BLaER1 (cell line): ENCODE results near the gene SPANXC.
"Not testable (repeated sequence)": the region's sequence is repeated elsewhere in the genome, so short reads cannot be mapped to it uniquely, and the experiment has no call there.

Experiments
- H3K27ac ChIP-seq: shearing (Covaris generic); formaldehyde crosslinking; 2 replicates; pipeline ENCODE4 v1.8.1; 2022
- H3K27me3 ChIP-seq: shearing (Covaris generic); formaldehyde crosslinking; 2 replicates; pipeline ENCODE4 v1.8.1; 2022
- H3K36me3 ChIP-seq: shearing (Covaris generic); formaldehyde crosslinking; 2 replicates; pipeline ENCODE4 v1.8.1; 2022
- H3K4me1 ChIP-seq: shearing (Covaris generic); formaldehyde crosslinking; 2 replicates; pipeline ENCODE4 v1.8.1; 2022
- H3K4me2 ChIP-seq: shearing (Covaris generic); formaldehyde crosslinking; 2 replicates; pipeline ENCODE4 v1.8.1; 2022
- H3K4me3 ChIP-seq: shearing (Covaris generic); formaldehyde crosslinking; 2 replicates; pipeline ENCODE4 v1.8.1; 2022
- H3K9ac ChIP-seq: shearing (Covaris generic); formaldehyde crosslinking; 2 replicates; pipeline ENCODE4 v1.8.1; 2022
- H3K9me3 ChIP-seq: shearing (Covaris generic); formaldehyde crosslinking; 2 replicates; pipeline ENCODE4 v1.8.1; 2022
- H4K20me1 ChIP-seq: shearing (Covaris generic); formaldehyde crosslinking; 2 replicates; pipeline ENCODE4 v1.8.1; 2022
- Cebpa-rat ChIP-seq: shearing (Covaris generic); IDR thresholded peaks from 2 replicates; pipeline ENCODE4 v1.8.1; 2022

Gene SPANXC, protein sequence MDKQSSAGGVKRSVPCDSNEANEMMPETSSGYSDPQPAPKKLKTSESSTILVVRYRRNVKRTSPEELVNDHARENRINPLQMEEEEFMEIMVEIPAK

DNA sequence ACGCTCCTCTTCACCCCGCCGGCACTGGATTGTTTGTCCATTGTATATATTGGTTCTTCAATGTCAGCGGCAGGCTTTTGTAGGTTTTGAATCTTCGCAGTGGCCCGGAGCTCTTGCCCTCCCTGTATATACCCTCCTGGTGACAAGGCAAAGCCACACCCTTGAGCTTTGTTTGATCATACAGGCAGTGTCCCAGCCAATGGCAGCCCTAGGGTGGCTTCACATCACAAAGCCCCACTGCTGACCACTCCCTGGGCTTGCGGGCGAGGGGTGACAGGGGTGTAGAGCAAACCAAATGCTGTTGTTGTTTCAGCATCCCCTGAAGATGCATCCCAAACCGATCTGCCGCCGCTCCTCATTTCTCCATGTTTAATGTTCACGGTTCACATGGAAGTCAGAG is at the start of gene SPANXC:
SPANXC (minus strand) TSS at position 101 of the 400 bp plus-strand sequence; CDS start at position 41, 60 bp downstream.
- not testable (repeated sequence) for H3K9me3 ChIP-seq, H3K27ac ChIP-seq, H3K4me2 ChIP-seq, H3K4me1 ChIP-seq, H4K20me1 ChIP-seq, H3K9ac ChIP-seq, H3K4me3 ChIP-seq, H3K27me3 ChIP-seq, H3K36me3 ChIP-seq

DNA sequence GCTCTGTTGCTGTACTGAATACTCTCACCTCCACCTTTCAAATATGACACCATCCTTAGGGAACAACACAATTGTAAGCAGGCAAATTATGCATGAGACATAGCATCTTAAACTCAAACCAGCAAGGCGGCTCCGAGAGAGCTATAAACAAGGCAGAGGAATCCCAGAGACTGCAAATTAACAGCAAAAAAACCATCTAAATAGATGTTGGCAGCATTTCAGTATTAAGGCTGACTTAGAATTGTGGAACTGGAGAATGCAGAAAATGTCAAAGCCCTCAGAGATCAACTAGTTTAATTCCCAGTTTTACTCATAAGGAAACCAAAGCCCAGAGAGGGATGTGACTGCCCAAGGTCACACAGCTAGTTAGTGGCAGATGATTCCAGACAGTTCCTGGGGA is 37.2 kb upstream of the SPANXC start:
- Histone ChIP-seq H3K4me2 (no peak overlapping the region), H3K36me3 (no peaks in the 10 kb centered on the region)

GRCh38 chrX:141278306-141278705 is 36.0 kb upstream of the SPANXC start:
- Histone ChIP-seq H3K9me3 (no peaks in the 10 kb centered on the region), H3K27ac (no peak overlapping the region), H3K36me3 (no peaks in the 10 kb centered on the region), H3K4me1 (no peaks in the 10 kb centered on the region), H3K9ac (no peak overlapping the region), H4K20me1 (peaks cover 6% of the 10 kb centered on the region; the same call in 1 of the 2 replicates), H3K4me3 (no peak overlapping the region), H3K4me2 (no peak overlapping the region), H3K27me3 (peaks cover 92% of the 10 kb centered on the region)
- TF ChIP-seq Cebpa-rat = no peak

More for the DNA sequence above, 37.2 kb upstream of the SPANXC start:
- H3K27ac ChIP-seq = no peak overlapping the region
- no peak for TF ChIP-seq Cebpa-rat
- H3K27me3 ChIP-seq = peaks cover 83% of the 10 kb centered on the region
- no peaks in the 10 kb centered on the region for H3K4me1 ChIP-seq
- no peak overlapping the region for H3K9ac ChIP-seq
- no peaks in the 10 kb centered on the region for H3K9me3 ChIP-seq
- peaks cover 6% of the 10 kb centered on the region; the same call in 1 of the 2 replicates for H4K20me1 ChIP-seq
- no peak overlapping the region for H3K4me3 ChIP-seq

GRCh38 chrX:141258080-141258479 is 15.8 kb upstream of the SPANXC start:
- no peak for TF ChIP-seq Cebpa-rat
- Histone ChIP-seq H3K9me3 (no peaks in the 10 kb centered on the region), H3K27ac (no peak overlapping the region), H3K27me3 (peaks cover 62% of the 10 kb centered on the region), H3K4me1 (no peaks in the 10 kb centered on the region), H3K9ac (no peak overlapping the region), H3K4me2 (no peak overlapping the region), H3K4me3 (no peak overlapping the region), H3K36me3 (no peaks in the 10 kb centered on the region), H4K20me1 (no peaks in the 10 kb centered on the region)

DNA sequence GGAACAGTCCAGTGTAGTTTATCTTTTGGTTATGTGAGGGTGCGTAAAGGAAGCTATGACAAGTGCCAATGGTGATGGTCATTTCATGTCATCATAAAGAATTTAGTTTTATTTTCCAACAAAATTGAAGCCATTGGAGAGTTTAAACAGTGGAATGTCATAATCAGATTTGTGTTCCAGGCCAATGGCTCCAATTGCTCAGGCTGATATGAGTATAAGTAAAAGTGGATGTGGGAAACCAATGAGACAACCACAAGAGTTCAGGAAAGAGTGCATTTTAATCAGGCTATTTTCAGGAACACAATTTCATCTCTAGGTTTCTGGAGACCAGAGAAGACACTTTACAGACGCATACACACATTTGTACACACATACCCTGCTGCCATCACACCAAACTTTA is 20.7 kb downstream of the SPANXC start:
- Histone ChIP-seq H3K4me1 (no peaks in the 10 kb centered on the region), H4K20me1 (no peaks in the 10 kb centered on the region), H3K36me3 (no peaks in the 10 kb centered on the region), H3K27me3 (peaks cover 28% of the 10 kb centered on the region), H3K27ac (no peak overlapping the region), H3K9ac (no peak overlapping the region), H3K4me3 (no peak overlapping the region), H3K4me2 (no peak overlapping the region), H3K9me3 (no peaks in the 10 kb centered on the region)
- TF ChIP-seq Cebpa-rat = no peak

DNA sequence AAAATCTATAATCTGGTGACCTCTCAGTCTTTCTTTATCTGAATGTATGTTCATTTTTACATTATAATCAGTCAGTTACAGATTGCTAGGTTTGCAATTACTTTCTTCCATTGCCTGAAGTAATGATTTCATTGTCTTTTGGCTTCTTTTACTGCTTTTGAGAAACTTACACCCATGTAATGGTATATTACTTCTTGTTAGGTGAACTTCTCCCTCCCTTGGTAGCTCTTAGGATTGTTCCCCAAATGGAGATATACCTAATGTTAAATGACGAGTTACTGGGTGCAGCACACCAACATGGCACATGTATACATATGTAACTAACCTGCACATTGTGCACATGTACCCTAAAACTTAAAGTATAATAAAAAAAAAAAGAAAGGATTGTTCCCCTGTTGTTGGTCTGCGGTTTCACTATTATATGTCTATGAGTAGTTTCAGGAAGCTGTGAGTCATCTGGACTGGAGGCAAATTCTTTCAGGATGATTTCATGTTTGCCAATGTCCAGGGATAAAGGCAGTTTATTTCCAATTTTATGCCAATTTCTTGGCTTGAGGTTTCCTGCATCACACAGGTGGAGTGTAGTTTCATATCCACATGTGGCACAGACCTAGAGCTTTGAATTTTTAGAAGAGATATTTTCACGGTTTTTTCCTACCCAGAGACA is 21.8 kb downstream of the SPANXC start:
- Histone ChIP-seq H3K4me2 (no peak overlapping the region), H3K9ac (no peak overlapping the region), H3K4me1 (no peaks in the 10 kb centered on the region), H4K20me1 (no peaks in the 10 kb centered on the region), H3K36me3 (no peaks in the 10 kb centered on the region), H3K4me3 (no peak overlapping the region), H3K27ac (no peak overlapping the region), H3K27me3 (peaks cover 34% of the 10 kb centered on the region), H3K9me3 (no peaks in the 10 kb centered on the region)
- TF ChIP-seq Cebpa-rat = no peak

- H4K20me1 ChIP-seq = no peaks in the 10 kb centered on the region
- no peak for TF ChIP-seq Cebpa-rat
- no peak overlapping the region for H3K27ac ChIP-seq
- no peak overlapping the region for H3K4me3 ChIP-seq
- no peaks in the 10 kb centered on the region for H3K36me3 ChIP-seq
- no peak overlapping the region for H3K9ac ChIP-seq
- H3K9me3 ChIP-seq = no peaks in the 10 kb centered on the region
- no peak overlapping the region for H3K4me2 ChIP-seq
- H3K27me3 ChIP-seq = peaks cover 53% of the 10 kb centered on the region
- H3K4me1 ChIP-seq = no peaks in the 10 kb centered on the region
These were observed 28.1 kb downstream of the SPANXC start for GRCh38 chrX:141214196-141214595.

GRCh38 chrX:141201962-141202361 is 40.4 kb downstream of the SPANXC start:
- TF ChIP-seq Cebpa-rat = no peak
- no peak overlapping the region for H3K4me3 ChIP-seq
- H3K9me3 ChIP-seq = no peaks in the 10 kb centered on the region
- no peak overlapping the region for H3K4me2 ChIP-seq
- H3K9ac ChIP-seq = no peak overlapping the region
- peaks cover 91% of the 10 kb centered on the region for H3K27me3 ChIP-seq
- H3K27ac ChIP-seq = no peak overlapping the region
- H4K20me1 ChIP-seq = no peaks in the 10 kb centered on the region
- no peaks in the 10 kb centered on the region for H3K36me3 ChIP-seq
- no peaks in the 10 kb centered on the region for H3K4me1 ChIP-seq
